ENCODE measurements around the gene DMRT3. TPM values are rescaled to one million over a fixed set of nuclear protein-coding genes. Genes with fewer than 3 reads are reported as not detected.

The DMRT3 gene
- total and polyA plus RNA-seq, 4 donors, result not detected

GRCh38 chr9:1005043-1005667 lies 28.7 kb downstream of the DMRT3 start:
- WGBS, result 55% methylated on average over 10 of the region's 10 CpGs
- no peak for DNase-seq (ENCODE audit: low spot score)
- H3K9me3 ChIP-seq (ENCODE audit: control insufficient read depth in 4 of 4, low read length in 3 of 4), result no peaks in the 10 kb centered on the region
- TF ChIP-seq REST (IDR thresholded peaks at IDR 0.05) (no peak), CTCF (IDR thresholded peaks at IDR 0.05; ENCODE audit: low read depth, low read length, missing input control) (peak; percentile 47), GABPA (IDR thresholded peaks at IDR 0.05 in 1 of 2, conservative IDR thresholded peaks at IDR 0.05 in 1 of 2) (no peak), SP1 (IDR thresholded peaks at IDR 0.05) (no peak), ATF3 (IDR thresholded peaks at IDR 0.05) (no peak), RAD21 (IDR thresholded peaks at IDR 0.05) (peak; percentile 78), HNF4A (conservative IDR thresholded peaks at IDR 0.05) (no peak), HNF4G (IDR thresholded peaks at IDR 0.05) (no peak), MAX (IDR thresholded peaks at IDR 0.05) (no peak), YY1 (IDR thresholded peaks at IDR 0.05) (no peak), EGR1 (IDR thresholded peaks at IDR 0.05; ENCODE audit: low read depth in 2 of 2) (no peak), FOXA2 (IDR thresholded peaks at IDR 0.05) (no peak)
- H3K27me3 ChIP-seq (ENCODE audit: control insufficient read depth in 4 of 4, insufficient read depth in 4 of 4, low read length in 3 of 4), result no peaks in the 10 kb centered on the region
- no peak overlapping the region for H3K4me3 ChIP-seq (ENCODE audit: low read depth in 1 of 3, low read length in 3 of 3)
- no peaks in the 10 kb centered on the region for H3K36me3 ChIP-seq (ENCODE audit: control insufficient read depth in 4 of 4, insufficient read depth in 3 of 4, low read depth in 1 of 4, low read length in 3 of 4)
- H3K9ac ChIP-seq (ENCODE audit: low read depth in 1 of 2, low read length in 2 of 2), result no peak overlapping the region
- no peaks in the 10 kb centered on the region for H3K4me1 ChIP-seq (ENCODE audit: control insufficient read depth in 4 of 4, insufficient read depth in 4 of 4, low read length in 3 of 4)
- H3K27ac ChIP-seq (ENCODE audit: low read depth in 1 of 2, low read length in 2 of 2), result no peak overlapping the region

- no peaks in the 10 kb centered on the region for H3K4me1 ChIP-seq (ENCODE audit: control insufficient read depth in 4 of 4, insufficient read depth in 4 of 4, low read length in 3 of 4)
- no peak for TF ChIP-seq FOXA1 (IDR thresholded peaks at IDR 0.05)
- no peak for TF ChIP-seq TAF1 (conservative IDR thresholded peaks at IDR 0.05)
- TF ChIP-seq YY1 (IDR thresholded peaks at IDR 0.05), result no peak
- no peak for TF ChIP-seq HNF4A (conservative IDR thresholded peaks at IDR 0.05)
- no peak for TF ChIP-seq MAX (IDR thresholded peaks at IDR 0.05)
- no peak for TF ChIP-seq ATF3 (IDR thresholded peaks at IDR 0.05)
- no peak for TF ChIP-seq JUND (IDR thresholded peaks at IDR 0.05)
- no peak for TF ChIP-seq FOXA2 (IDR thresholded peaks at IDR 0.05)
- TF ChIP-seq RAD21 (IDR thresholded peaks at IDR 0.05), result no peak
- TF ChIP-seq CTCF (IDR thresholded peaks at IDR 0.05; ENCODE audit: low read depth, low read length, missing input control), result no peak
- no peak overlapping the region for H3K9ac ChIP-seq (ENCODE audit: low read depth in 1 of 2, low read length in 2 of 2)
- no peaks in the 10 kb centered on the region for H3K9me3 ChIP-seq (ENCODE audit: control insufficient read depth in 4 of 4, low read length in 3 of 4)
- no peak overlapping the region for H3K4me3 ChIP-seq (ENCODE audit: low read depth in 1 of 3, low read length in 3 of 3)
- DNase-seq (ENCODE audit: low spot score), result no peak
- WGBS, result 75% methylated on average over 3 of the region's 3 CpGs
- H3K27me3 ChIP-seq (ENCODE audit: control insufficient read depth in 4 of 4, insufficient read depth in 4 of 4, low read length in 3 of 4), result no peaks in the 10 kb centered on the region
- no peaks in the 10 kb centered on the region for H3K36me3 ChIP-seq (ENCODE audit: control insufficient read depth in 4 of 4, insufficient read depth in 3 of 4, low read depth in 1 of 4, low read length in 3 of 4)
- H3K27ac ChIP-seq (ENCODE audit: low read depth in 1 of 2, low read length in 2 of 2), result no peak overlapping the region
Observed at GRCh38 chr9:1007312-1007711, 30.9 kb downstream of the DMRT3 start.
